GM12878 (cell line): ENCODE results near the gene SRRM3. TPM values are rescaled to one million over a fixed set of nuclear protein-coding genes. Genes with fewer than 3 reads are reported as not detected.

ENCODE experiments used
- BHLHE40 ChIP-seq, 2 experiments: fragments of 450-650 bp in 1 of 2; IDR thresholded peaks; 2 replicates each; pipeline ENCODE4 v1.6.1; 2011 to 2017; ENCODE audit warnings: low read depth in 2 of 2, borderline replicate concordance in 1 of 2, improper control_type of control experiment in 1 of 2, low read length in 1 of 2, mild to moderate bottlenecking in 1 of 2
- CBX3 ChIP-seq: fragments of 200-600 bp; sonication (generic); IDR thresholded peaks from 2 replicates; pipeline ENCODE4 v1.6.1; 2016; ENCODE audit warnings: low read depth, borderline replicate concordance
- CHD4 ChIP-seq: fragments of 200-600 bp; sonication (generic); IDR thresholded peaks from 2 replicates; pipeline ENCODE4 v1.6.1; 2016; ENCODE audit warnings: mild to moderate bottlenecking
- EED ChIP-seq: sonication (generic); IDR thresholded peaks from 2 replicates; pipeline ENCODE4 v1.6.1; 2016; ENCODE audit warnings: antibody characterized with exemption, low read depth
- FOXK2 ChIP-seq: fragments of 450-650 bp; IDR thresholded peaks from 2 replicates; pipeline ENCODE4 v1.6.1; 2017; ENCODE audit warnings: mild to moderate bottlenecking, moderate library complexity
- HDGF ChIP-seq: fragments of 450-650 bp; IDR thresholded peaks from 2 replicates; pipeline ENCODE4 v1.6.1; 2016; ENCODE audit warnings: antibody characterized with exemption
- JUND ChIP-seq: IDR thresholded peaks from 2 replicates; pipeline ENCODE4 v1.6.1; 2012; ENCODE audit warnings: low read depth, mild to moderate bottlenecking, low read length, improper control_type of control experiment, moderate library complexity
- KLF5 ChIP-seq: fragments of 450-650 bp; IDR thresholded peaks from 2 replicates; pipeline ENCODE4 v1.6.1; 2014; ENCODE audit warnings: mild to moderate bottlenecking; ENCODE audit not compliant: partially characterized antibody
- LARP7 ChIP-seq: fragments of 450-650 bp; IDR thresholded peaks from 2 replicates; pipeline ENCODE4 v1.6.1; 2017; ENCODE audit warnings: mild to moderate bottlenecking
- NKRF ChIP-seq: fragments of 450-650 bp; conservative IDR thresholded peaks from 2 replicates; pipeline ENCODE4 v1.6.1; 2017; ENCODE audit warnings: mild to moderate bottlenecking, moderate library complexity
- NRF1 ChIP-seq: conservative IDR thresholded peaks from 2 replicates; pipeline ENCODE4 v1.6.1; 2011; ENCODE audit warnings: mild to moderate bottlenecking, low read depth, low read length, improper control_type of control experiment
- PAX8 ChIP-seq: fragments of 450-650 bp; IDR thresholded peaks from 2 replicates; pipeline ENCODE4 v1.6.1; 2017; ENCODE audit warnings: mild to moderate bottlenecking, moderate library complexity
- POLR2AphosphoS5 ChIP-seq: IDR thresholded peaks from 2 replicates; pipeline ENCODE4 v1.6.1; 2011; ENCODE audit warnings: mild to moderate bottlenecking, low read length, inconsistent platforms
- POU2F2 ChIP-seq: IDR thresholded peaks from 3 replicates; pipeline ENCODE4 v1.6.1; 2011; ENCODE audit warnings: low read depth, mild to moderate bottlenecking, low read length, borderline replicate concordance
- SMAD1 ChIP-seq: fragments of 450-650 bp; IDR thresholded peaks from 2 replicates; pipeline ENCODE4 v1.6.1; 2018; ENCODE audit warnings: mild to moderate bottlenecking, low read depth; ENCODE audit not compliant: partially characterized antibody
- STAT3 ChIP-seq: IDR thresholded peaks from 2 replicates; pipeline ENCODE4 v1.6.1; 2011; ENCODE audit warnings: low read depth, low read length, improper control_type of control experiment
- WRNIP1 ChIP-seq: IDR thresholded peaks from 2 replicates; pipeline ENCODE4 v1.6.1; 2011; ENCODE audit warnings: low read depth, low read length, improper control_type of control experiment, borderline replicate concordance
- ZBTB33 ChIP-seq: fragments of 450-650 bp; IDR thresholded peaks from 2 replicates; pipeline ENCODE4 v1.6.1; 2017; ENCODE audit warnings: mild to moderate bottlenecking
- ZNF622 ChIP-seq: fragments of 450-650 bp; IDR thresholded peaks from 2 replicates; pipeline ENCODE4 v1.6.1; 2017; ENCODE audit warnings: mild to moderate bottlenecking, inconsistent platforms
- ZZZ3 ChIP-seq: IDR thresholded peaks from 2 replicates; pipeline ENCODE4 v1.6.1; 2011; ENCODE audit warnings: low read depth; ENCODE audit not compliant: control insufficient read depth, insufficient read length
- polyA plus RNA-seq, 11 experiments: library from polyadenylated mRNA; depleted of rRNA in 4 of 11; unstranded in 6 of 11; stranded (reverse) in 5 of 11; fragments of >200 nt; fragmentation: Nextera tagmentation in 4 of 11; fragmentation: Illumina TruSeq in 1 of 11; extraction: Ambion mirVana in 4 of 11; extraction: Trizol in 1 of 11; gene quantifications; 1 replicate in 1 of 11; 2 replicates in 10 of 11; pipeline versions ENCODE4 v1.2.1 to v1.2.3, GENCODE V29; 2011 to 2016; ENCODE audit warnings: inconsistent platforms in 2 of 11, missing spikeins in 2 of 11, low read depth in 1 of 11
- total RNA-seq, 4 experiments: library from RNA; depleted of rRNA in 3 of 4; stranded (reverse); fragments of >200 nt in 3 of 4; fragmentation: Illumina TruSeq in 1 of 4; extraction: Trizol in 1 of 4; gene quantifications; 2 replicates each; pipeline versions ENCODE4 v1.2.1 to v1.2.3, GENCODE V29; 2013 to 2021
- TF ChIP-seq, protein P1 (sequence below): fragments of 450-650 bp; IDR thresholded peaks from 2 replicates; pipeline ENCODE4 v1.6.1; 2014; ENCODE audit warnings: mild to moderate bottlenecking
- TF ChIP-seq, protein P2 (sequence below): fragments of 450-650 bp; formaldehyde crosslinking; IDR thresholded peaks from 2 replicates; pipeline ENCODE4 v1.4.0; 2022; ENCODE audit warnings: mild to moderate bottlenecking, moderate library complexity

Gene SRRM3
- total and polyA plus RNA-seq, 10 of the 15 experiments (the other 5 are each of a cell fraction or from before 2014, with no cell fraction given), result 0.03 to 0.15 (median 0.05) TPM; not detected in 6

DNA sequence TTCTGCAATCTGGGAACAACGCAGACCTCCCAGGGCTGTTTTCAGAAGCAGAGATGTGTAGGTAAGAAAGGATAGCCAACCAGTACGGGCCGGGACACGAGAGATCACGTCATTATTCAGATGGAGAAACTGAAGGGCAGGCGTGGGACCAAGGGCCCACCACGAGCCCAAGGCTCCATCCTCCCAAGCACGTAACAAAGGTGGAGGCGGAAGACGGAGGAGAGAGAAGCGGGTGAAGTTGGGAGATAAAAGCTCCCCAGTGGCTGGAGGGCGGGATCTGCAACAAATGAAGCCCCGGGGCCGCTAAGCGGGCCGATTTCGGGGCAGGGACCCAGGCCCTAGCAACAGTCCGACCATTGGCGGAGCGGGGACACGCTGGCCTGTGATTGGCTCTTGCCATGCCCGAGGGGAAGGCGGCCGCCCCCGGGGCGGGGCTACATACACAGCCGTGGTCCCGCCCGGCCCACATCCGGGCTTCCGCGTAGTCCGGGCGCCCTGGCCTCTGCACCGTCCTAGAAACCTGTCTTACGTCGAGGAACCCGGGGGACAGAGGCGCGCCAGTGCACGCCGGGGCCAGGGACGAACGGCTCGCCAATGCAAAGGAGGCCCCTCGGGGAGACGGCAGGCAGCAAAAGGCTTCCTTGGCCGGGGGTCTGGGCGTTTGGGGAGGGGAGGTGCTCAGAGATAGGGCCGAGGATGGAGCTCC, 116.2 kb downstream of the SRRM3 start (continued):
- TF ChIP-seq NKRF (no peak), FOXK2 (no peak), ZZZ3 (no peak), CBX3 (no peak), ZBTB33 (no peak), STAT3 (no peak), POLR2AphosphoS5 (peak; percentile 77), HDGF (no peak), LARP7 (no peak; the same call in 1 of the 2 replicates), KLF5 (peak; percentile 52), SMAD1 (peak; percentile 54), EED (0 out of 2 replicates have a peak, but pooled peaks have one; percentile 31), POU2F2 (no peak), CHD4 (no peak), PAX8 (no peak), BHLHE40 (IDR thresholded peaks at IDR 0.05; ENCODE audit: borderline replicate concordance in 1 of 2, low read depth in 2 of 2, low read length in 1 of 2) (peak; percentile 80 to 85), ZNF622 (no peak), NRF1 (no peak), WRNIP1 (no peak), JUND (no peak)
- TF ChIP-seq, protein P1, sequence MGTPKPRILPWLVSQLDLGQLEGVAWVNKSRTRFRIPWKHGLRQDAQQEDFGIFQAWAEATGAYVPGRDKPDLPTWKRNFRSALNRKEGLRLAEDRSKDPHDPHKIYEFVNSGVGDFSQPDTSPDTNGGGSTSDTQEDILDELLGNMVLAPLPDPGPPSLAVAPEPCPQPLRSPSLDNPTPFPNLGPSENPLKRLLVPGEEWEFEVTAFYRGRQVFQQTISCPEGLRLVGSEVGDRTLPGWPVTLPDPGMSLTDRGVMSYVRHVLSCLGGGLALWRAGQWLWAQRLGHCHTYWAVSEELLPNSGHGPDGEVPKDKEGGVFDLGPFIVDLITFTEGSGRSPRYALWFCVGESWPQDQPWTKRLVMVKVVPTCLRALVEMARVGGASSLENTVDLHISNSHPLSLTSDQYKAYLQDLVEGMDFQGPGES, result peak; percentile 81; the same call in 1 of the 2 replicates
- TF ChIP-seq, protein P2, sequence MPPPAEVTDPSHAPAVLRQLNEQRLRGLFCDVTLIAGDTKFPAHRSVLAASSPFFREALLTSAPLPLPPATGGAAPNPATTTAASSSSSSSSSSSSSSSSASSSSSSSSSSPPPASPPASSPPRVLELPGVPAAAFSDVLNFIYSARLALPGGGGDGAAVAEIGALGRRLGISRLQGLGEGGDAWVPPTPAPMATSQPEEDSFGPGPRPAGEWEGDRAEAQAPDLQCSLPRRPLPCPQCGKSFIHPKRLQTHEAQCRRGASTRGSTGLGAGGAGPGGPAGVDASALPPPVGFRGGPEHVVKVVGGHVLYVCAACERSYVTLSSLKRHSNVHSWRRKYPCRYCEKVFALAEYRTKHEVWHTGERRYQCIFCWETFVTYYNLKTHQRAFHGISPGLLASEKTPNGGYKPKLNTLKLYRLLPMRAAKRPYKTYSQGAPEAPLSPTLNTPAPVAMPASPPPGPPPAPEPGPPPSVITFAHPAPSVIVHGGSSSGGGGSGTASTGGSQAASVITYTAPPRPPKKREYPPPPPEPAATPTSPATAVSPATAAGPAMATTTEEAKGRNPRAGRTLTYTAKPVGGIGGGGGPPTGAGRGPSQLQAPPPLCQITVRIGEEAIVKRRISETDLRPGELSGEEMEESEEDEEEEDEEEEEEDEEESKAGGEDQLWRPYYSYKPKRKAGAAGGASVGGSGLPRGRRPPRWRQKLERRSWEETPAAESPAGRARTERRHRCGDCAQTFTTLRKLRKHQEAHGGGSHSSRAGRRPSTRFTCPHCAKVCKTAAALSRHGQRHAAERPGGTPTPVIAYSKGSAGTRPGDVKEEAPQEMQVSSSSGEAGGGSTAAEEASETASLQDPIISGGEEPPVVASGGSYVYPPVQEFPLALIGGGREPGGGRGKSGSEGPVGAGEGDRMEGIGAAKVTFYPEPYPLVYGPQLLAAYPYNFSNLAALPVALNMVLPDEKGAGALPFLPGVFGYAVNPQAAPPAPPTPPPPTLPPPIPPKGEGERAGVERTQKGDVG, result no peak; the same call in 1 of the 2 replicates
